ENCODE results near the gene HIPK3. TPM values are rescaled to one million over a fixed set of nuclear protein-coding genes. Genes with fewer than 3 reads are reported as not detected.

HIPK3 gene
- total and polyA plus RNA-seq, 12 donors = 14.2 to 154 (median 85.3) TPM

GRCh38 chr11:33291004-33291777 is 34.0 kb downstream of the HIPK3 start:
- intact Hi-C loops (cut with DNase I) = no loop called here
- TF ChIP-seq CTCF (IDR thresholded peaks at IDR 0.05) (no peak), POLR2A (IDR thresholded peaks at IDR 0.05) (no peak)
- no peak for DNase-seq
- Histone ChIP-seq H3K4me1 (replicated peaks in 1 of 2) (peaks cover 8 to 22% of the 10 kb centered on the region in 2 donors), H3K27me3 (no peaks in the 10 kb centered on the region), H3K4me3 (no peak overlapping the region), H3K36me3 (replicated peaks in 1 of 2) (no peaks in the 10 kb centered on the region), H3K27ac (peak overlapping the region in 1 of 5 donors; percentile 24), H3K9me3 (replicated peaks in 1 of 3) (no peaks in the 10 kb centered on the region)
- 28 to 38% (median 34%) methylated on average over 6 of the region's 6 CpGs for WGBS, 4 donors

- 76 to 100% (median 93%) methylated on average over 2 of the region's 2 CpGs for WGBS, 4 donors
- no peaks in the 10 kb centered on the region for H3K9me3 ChIP-seq (replicated peaks in 1 of 3)
- TF ChIP-seq POLR2A (IDR thresholded peaks at IDR 0.05) (no peak), CTCF (IDR thresholded peaks at IDR 0.05) (no peak)
- no peak overlapping the region for H3K27ac ChIP-seq
- H3K36me3 ChIP-seq (replicated peaks in 1 of 2) = no peaks in the 10 kb centered on the region
- H3K4me3 ChIP-seq = no peak overlapping the region
- no peak for DNase-seq
- peaks cover 8 to 22% of the 10 kb centered on the region in 2 donors for H3K4me1 ChIP-seq (replicated peaks in 1 of 2)
- no peaks in the 10 kb centered on the region for H3K27me3 ChIP-seq
- intact Hi-C loops (cut with DNase I) = no loop called here
Measured at GRCh38 chr11:33292311-33292710, 35.1 kb downstream of the HIPK3 start.

- Histone ChIP-seq H3K36me3 (replicated peaks in 1 of 2) (no peaks in the 10 kb centered on the region), H3K27ac (no peak overlapping the region), H3K27me3 (no peaks in the 10 kb centered on the region), H3K9me3 (replicated peaks in 1 of 3) (no peaks in the 10 kb centered on the region), H3K4me1 (replicated peaks in 1 of 2) (peaks cover 8 to 22% of the 10 kb centered on the region in 2 donors), H3K4me3 (no peak overlapping the region)
- DNase-seq = no peak
- intact Hi-C loops (cut with DNase I) = no loop called here
- 82 to 86% (median 84%) methylated on average over 4 of the region's 4 CpGs for WGBS, 4 donors
- no peak for TF ChIP-seq POLR2A (IDR thresholded peaks at IDR 0.05)
- TF ChIP-seq CTCF (IDR thresholded peaks at IDR 0.05) = no peak
Measured at GRCh38 chr11:33294224-33294623, 37.0 kb downstream of the HIPK3 start.

GRCh38 chr11:33294797-33295196 is 37.6 kb downstream of the HIPK3 start:
- no peak for TF ChIP-seq CTCF (IDR thresholded peaks at IDR 0.05)
- TF ChIP-seq POLR2A (IDR thresholded peaks at IDR 0.05) = no peak
- intact Hi-C loops (cut with DNase I) = no loop called here
- Histone ChIP-seq H3K36me3 (replicated peaks in 1 of 2) (no peaks in the 10 kb centered on the region), H3K27ac (no peak overlapping the region), H3K9me3 (replicated peaks in 1 of 3) (no peaks in the 10 kb centered on the region), H3K4me3 (no peak overlapping the region), H3K27me3 (no peaks in the 10 kb centered on the region), H3K4me1 (replicated peaks in 1 of 2) (peaks cover 8 to 22% of the 10 kb centered on the region in 2 donors)
- 89 to 96% (median 94%) methylated on average over 8 of the region's 8 CpGs for WGBS, 4 donors
- DNase-seq = no peak

All from adrenal gland (tissue), 12 donors.